ENCODE measurements around the gene GPS2. TPM values are rescaled to one million over a fixed set of nuclear protein-coding genes. Genes with fewer than 3 reads are reported as not detected.

GPS2 gene
- total RNA-seq, 1 experiment from 2014 or later = 61.1 TPM

DNA sequence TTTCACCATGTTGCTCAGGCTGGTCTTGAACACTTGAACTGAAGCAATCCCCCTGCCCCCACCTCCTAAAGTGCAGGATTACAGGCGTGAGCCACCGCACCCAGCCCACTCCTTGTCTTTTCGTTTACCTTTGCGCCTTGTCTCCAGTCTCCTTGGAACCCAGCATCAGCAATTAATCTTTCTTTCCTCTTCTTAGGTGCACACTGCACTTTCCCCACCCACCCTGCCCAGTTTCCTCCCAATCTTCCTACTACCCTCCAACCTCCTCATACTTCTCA, 51.4 kb downstream of the GPS2 start:
- no TSS peak for BruUV-seq (replicated peaks)
- Mint-ChIP-seq H3K27ac (ENCODE audit: unreplicated experiment) (peak overlapping the region; percentile 94), H3K4me3 (ENCODE audit: low read depth, unreplicated experiment) (peak overlapping the region; percentile 90), H3K9me3 (ENCODE audit: low read depth, unreplicated experiment) (no peaks in the 10 kb centered on the region), H3K36me3 (ENCODE audit: insufficient read depth, unreplicated experiment) (peaks cover 57% of the 10 kb centered on the region), H3K27me3 (ENCODE audit: unreplicated experiment) (no peaks in the 10 kb centered on the region), H3K4me1 (ENCODE audit: low read depth, unreplicated experiment) (peaks cover 20% of the 10 kb centered on the region)
- intact Hi-C loops (cut with micrococcal nuclease; ENCODE audit: unreplicated experiment) = no loop called here
- no peak for DNase-seq
- CTCF ChIA-PET = interaction anchor here (0.6 to 0.7 kb wide), 2 partner anchors 16 to 32 kb away, joined by 3 read pairs; no protein-coding TSS in a partner anchor
- TF ChIP-seq CTCF (IDR thresholded peaks at IDR 0.05; ENCODE audit: unreplicated experiment) = no peak

GRCh38 chr17:7262935-7263800, 52.0 kb downstream of the GPS2 start:
- peak; percentile 68 for DNase-seq
- CTCF ChIA-PET = interaction anchor here (0.7 to 1.0 kb wide), 2 partner anchors 21 to 33 kb away, joined by 3 to 5 read pairs; partner anchors contain the start of gene GABARAP
- no peak for TF ChIP-seq CTCF (IDR thresholded peaks at IDR 0.05; ENCODE audit: unreplicated experiment)
- Mint-ChIP-seq H3K4me3 (ENCODE audit: low read depth, unreplicated experiment) (peak overlapping the region; percentile 90), H3K36me3 (ENCODE audit: insufficient read depth, unreplicated experiment) (peaks cover 63% of the 10 kb centered on the region), H3K27me3 (ENCODE audit: unreplicated experiment) (no peaks in the 10 kb centered on the region), H3K27ac (ENCODE audit: unreplicated experiment) (peak overlapping the region; percentile 94), H3K9me3 (ENCODE audit: low read depth, unreplicated experiment) (no peaks in the 10 kb centered on the region), H3K4me1 (ENCODE audit: low read depth, unreplicated experiment) (peaks cover 20% of the 10 kb centered on the region)
- TSS peak; percentile 25 for BruUV-seq (replicated peaks)
- intact Hi-C loops (cut with micrococcal nuclease; ENCODE audit: unreplicated experiment) = no loop called here

Other genes starting within 250 kb of the GPS2 start
- gene CLEC10A, start 235.1 kb downstream of the GPS2 start, total RNA-seq (2022) = not detected in 2 replicates
- gene ASGR2, start 200.5 kb downstream of the GPS2 start, total RNA-seq (2022) = not detected in 2 replicates
- 0.26 TPM in 1 of 2 replicates, not detected in the other for gene ASGR1, start 136.0 kb downstream of the GPS2 start, total RNA-seq (2022)
- 2.0 and 4.6 TPM in 2 replicates for gene DLG4, start 95.5 kb downstream of the GPS2 start, total RNA-seq (2022)
- 552 and 615 TPM in 2 replicates for gene ACADVL, start 95.4 kb downstream of the GPS2 start, total RNA-seq (2022)
- 44.8 and 45.7 TPM in 2 replicates for gene DVL2, start 80.8 kb downstream of the GPS2 start, total RNA-seq (2022)
- 30.2 and 31.6 TPM in 2 replicates for gene PHF23, start 75.9 kb downstream of the GPS2 start, total RNA-seq (2022)
- gene GABARAP, start 72.9 kb downstream of the GPS2 start, total RNA-seq (2022) = 183 and 188 TPM in 2 replicates
- gene CTDNEP1, start 63.6 kb downstream of the GPS2 start, total RNA-seq (2022) = 85.2 and 85.3 TPM in 2 replicates
- gene ELP5, start 63.1 kb downstream of the GPS2 start, total RNA-seq (2022) = 20.3 and 21.3 TPM in 2 replicates
- gene CLDN7, start 52.9 kb downstream of the GPS2 start, total RNA-seq (2022) = 266 and 314 TPM in 2 replicates
- gene SLC2A4, start 33.6 kb downstream of the GPS2 start, total RNA-seq (2022) = 0.19 and 0.20 TPM in 2 replicates
- gene YBX2, start 20.7 kb downstream of the GPS2 start, total RNA-seq (2022) = 0.24 and 0.49 TPM in 2 replicates
- gene EIF5A, start 7.7 kb downstream of the GPS2 start, total RNA-seq (2022) = 608 and 648 TPM in 2 replicates
- gene NEURL4, start 14.0 kb upstream of the GPS2 start, total RNA-seq (2022) = 31.9 and 33.0 TPM in 2 replicates
- 4.1 TPM in 1 of 2 replicates, not detected in the other for gene ACAP1, start 21.2 kb upstream of the GPS2 start, total RNA-seq (2022)
- 8.5 and 9.9 TPM in 2 replicates for gene KCTD11, start 36.8 kb upstream of the GPS2 start, total RNA-seq (2022)
- gene TMEM95, start 39.8 kb upstream of the GPS2 start, total RNA-seq (2022) = not detected in 2 replicates
- 7.0 and 8.6 TPM in 2 replicates for gene TNK1, start 65.7 kb upstream of the GPS2 start, total RNA-seq (2022)
- gene PLSCR3, start 79.2 kb upstream of the GPS2 start, total RNA-seq (2022) = 21.9 and 26.3 TPM in 2 replicates
- gene TMEM256, start 88.7 kb upstream of the GPS2 start, total RNA-seq (2022) = 47.8 and 51.5 TPM in 2 replicates
- 13.9 and 14.6 TPM in 2 replicates for gene NLGN2, start 92.5 kb upstream of the GPS2 start, total RNA-seq (2022)
- not detected in 2 replicates for gene SPEM1, start 105.0 kb upstream of the GPS2 start, total RNA-seq (2022)
- not detected in 2 replicates for gene SPEM2, start 110.3 kb upstream of the GPS2 start, total RNA-seq (2022)
- not detected in 2 replicates for gene SPEM3, start 113.5 kb upstream of the GPS2 start, total RNA-seq (2022)
- 8.5 TPM in 2 replicates for gene TMEM102, start 120.1 kb upstream of the GPS2 start, total RNA-seq (2022)
- gene FGF11, start 124.2 kb upstream of the GPS2 start, total RNA-seq (2022) = 1.2 and 2.1 TPM in 2 replicates
- gene CHRNB1, start 129.7 kb upstream of the GPS2 start, total RNA-seq (2022) = 2.4 and 3.0 TPM in 2 replicates
- 27.2 and 28.1 TPM in 2 replicates for gene ZBTB4, start 164.3 kb upstream of the GPS2 start, total RNA-seq (2022)
- gene SLC35G6, start 166.1 kb upstream of the GPS2 start, total RNA-seq (2022) = not detected in 2 replicates
- gene POLR2A, start 169.0 kb upstream of the GPS2 start, total RNA-seq (2022) = 89.0 and 99.3 TPM in 2 replicates
- 7.7 and 8.4 TPM in 2 replicates for gene TNFSF12, start 233.7 kb upstream of the GPS2 start, total RNA-seq (2022)
- gene TNFSF13, start 243.4 kb upstream of the GPS2 start, total RNA-seq (2022) = 19.7 and 25.7 TPM in 2 replicates
- 52.0 and 54.3 TPM in 2 replicates for gene SENP3, start 246.6 kb upstream of the GPS2 start, total RNA-seq (2022)

All from Calu3 (cell line).